ENCODE measurements around the gene FGF19.

Gene FGF19

GRCh38 chr11:69654660-69655478 lies 49.0 kb downstream of the FGF19 start:
- no peak for DNase-seq (ENCODE audit: low read depth)

GRCh38 chr11:69654001-69654659 lies 49.7 kb downstream of the FGF19 start:
- DNase-seq (ENCODE audit: low read depth) = no peak

GRCh38 chr11:69653406-69653960 lies 50.3 kb downstream of the FGF19 start:
- DNase-seq (ENCODE audit: low read depth) = no peak

GRCh38 chr11:69652999-69653398 lies 50.8 kb downstream of the FGF19 start:
- no peak for DNase-seq (ENCODE audit: low read depth)

- DNase-seq (ENCODE audit: low read depth) = no peak
These were observed 51.8 kb downstream of the FGF19 start for GRCh38 chr11:69651834-69652620.

GRCh38 chr11:69650832-69651344 lies 52.9 kb downstream of the FGF19 start:
- DNase-seq (ENCODE audit: low read depth) = no peak

GRCh38 chr11:69650081-69650831 lies 53.6 kb downstream of the FGF19 start:
- DNase-seq (ENCODE audit: low read depth) = no peak

GRCh38 chr11:69649576-69649900 lies 54.3 kb downstream of the FGF19 start:
- DNase-seq (ENCODE audit: low read depth) = no peak

- no peak for DNase-seq (ENCODE audit: low read depth)
These were observed 54.9 kb downstream of the FGF19 start for GRCh38 chr11:69648679-69649575.
